DMS153 (cell line): ENCODE measurements around the gene FAM193A.
"Not testable (repeated sequence)": the region's sequence is repeated elsewhere in the genome, so short reads cannot be mapped to it uniquely, and the experiment has no call there.

Source experiments
- DNase-seq: peaks from one replicate; lab custom pipeline; 2025; lab: John Stamatoyannopoulos, UW

The FAM193A gene

GRCh38 chr4:2750719-2751605 lies 214.5 kb downstream of the FAM193A start:
- DNase-seq: no peak

- no peak for DNase-seq
Observed at GRCh38 chr4:2753436-2753835, 217.0 kb downstream of the FAM193A start.

DNA sequence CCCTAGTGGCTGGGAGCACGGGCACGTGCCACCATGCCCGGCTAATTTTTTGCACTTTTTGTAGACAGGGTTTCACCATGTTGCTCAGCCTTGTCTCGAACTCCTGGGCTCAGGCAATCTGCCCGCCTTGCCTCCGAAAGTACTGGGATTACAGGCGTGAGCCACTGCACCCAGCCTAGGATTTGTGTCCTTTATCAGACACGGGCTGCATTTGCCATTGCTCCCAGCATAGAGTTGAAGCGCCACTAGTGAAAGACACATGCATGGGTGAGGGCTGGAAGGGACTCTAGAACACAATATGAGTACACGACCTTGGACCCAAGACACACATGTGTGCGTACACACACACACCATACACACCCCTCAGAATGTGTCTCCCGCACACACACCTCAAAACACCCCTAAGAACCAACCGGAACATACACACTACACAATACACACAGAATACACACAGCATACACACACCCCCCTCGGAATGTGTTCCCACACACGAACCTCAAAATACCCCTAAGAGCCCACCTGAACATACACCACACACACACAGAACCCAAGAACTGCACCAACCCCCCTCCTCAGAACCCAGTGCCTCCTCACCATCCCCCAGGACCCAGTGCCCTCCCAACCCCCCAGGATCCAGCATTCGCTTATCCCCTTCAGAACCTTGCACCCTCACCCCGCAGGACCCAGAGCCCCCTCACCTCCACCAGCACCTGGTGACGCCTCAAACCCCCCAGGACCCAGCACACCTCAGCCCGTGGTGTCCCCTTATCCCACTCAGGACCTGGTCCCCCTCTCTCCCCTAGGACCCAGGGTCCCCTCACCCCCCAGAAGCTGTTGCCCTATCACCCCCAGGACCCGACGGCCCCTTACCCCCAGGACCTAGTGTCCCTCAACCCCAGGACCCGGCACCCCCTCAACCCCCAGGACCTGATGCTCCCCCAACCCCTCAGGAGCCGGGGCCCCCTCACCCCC lies 218.7 kb downstream of the FAM193A start:
- no peak for DNase-seq

DNA sequence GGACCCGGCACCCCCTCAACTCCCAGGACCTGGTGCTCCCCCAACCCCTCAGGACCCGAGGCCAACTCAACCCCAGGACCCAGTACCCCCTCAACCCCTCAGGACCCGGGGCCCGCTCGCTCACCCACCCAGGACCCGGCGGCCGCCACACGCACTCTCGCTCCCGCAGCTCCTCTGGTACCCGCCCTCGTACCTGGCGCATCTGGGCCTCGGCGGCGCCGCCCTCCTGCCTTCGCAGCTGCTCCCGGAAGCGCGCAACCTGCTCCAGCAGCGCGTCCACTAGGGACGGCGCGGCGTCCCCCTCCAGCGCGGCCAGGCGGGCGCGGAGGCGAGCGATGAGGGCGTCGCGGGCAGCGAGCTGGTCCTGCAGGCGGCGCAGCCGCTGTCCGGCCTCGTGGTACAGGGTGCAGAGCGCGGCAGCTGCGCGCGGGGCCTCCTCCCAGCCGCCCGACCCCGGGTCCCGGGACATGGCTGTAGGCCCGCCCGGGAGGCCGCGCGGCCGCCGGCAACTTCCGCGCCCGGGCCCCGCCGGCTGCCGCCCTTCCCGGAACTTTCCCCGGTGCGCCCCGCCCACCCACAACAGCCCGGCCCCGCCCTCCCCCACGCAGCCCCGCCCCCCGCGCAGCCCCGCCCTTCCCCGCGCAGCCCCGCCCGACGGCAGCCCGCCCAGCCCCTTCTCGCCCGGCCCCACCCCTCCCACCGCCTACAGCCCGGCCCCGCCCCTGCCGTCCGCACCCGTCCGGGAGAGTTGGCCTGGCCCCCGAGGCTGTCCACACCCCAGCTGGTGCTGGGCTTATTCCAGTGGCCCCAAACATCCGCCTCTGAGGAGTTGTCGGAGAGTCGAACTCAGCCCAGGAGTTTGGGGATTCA lies 219.6 kb downstream of the FAM193A start, which contains the start of gene TNIP2:
TNIP2 (minus strand) TSS at position 516 of the 870 bp plus-strand sequence; CDS start at position 469, 47 bp downstream.
- DNase-seq: peak; percentile 16

GRCh38 chr4:2756691-2757350 lies 220.4 kb downstream of the FAM193A start:
- no peak for DNase-seq

DNA sequence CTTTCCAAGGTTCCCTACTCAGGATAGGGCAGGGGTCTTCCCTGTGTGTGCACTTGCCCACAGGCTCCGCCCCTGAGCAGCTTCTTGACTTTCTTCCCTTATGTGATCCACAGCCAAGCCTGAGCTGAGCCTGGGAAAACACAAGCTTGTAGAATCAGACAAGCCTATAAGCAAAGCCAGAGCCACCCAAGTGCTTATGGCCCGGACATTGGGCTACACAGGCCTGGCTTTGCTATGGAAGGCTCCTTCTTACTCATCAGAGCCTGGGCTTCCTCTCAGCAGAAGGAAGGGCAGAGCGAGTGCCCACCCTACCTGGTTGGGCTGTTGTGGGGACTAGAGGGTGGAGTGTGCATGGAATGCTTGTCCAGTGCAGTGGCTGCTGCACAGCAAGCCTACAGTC lies 221.0 kb downstream of the FAM193A start:
- no peak for DNase-seq

- DNase-seq: peak; percentile 5
Observed at GRCh38 chr4:2761035-2761923, 224.8 kb downstream of the FAM193A start.

- no peak for DNase-seq
Observed at GRCh38 chr4:2762048-2762447, 225.6 kb downstream of the FAM193A start.

GRCh38 chr4:2762486-2763370 lies 226.3 kb downstream of the FAM193A start:
- not testable (repeated sequence) for DNase-seq

DNA sequence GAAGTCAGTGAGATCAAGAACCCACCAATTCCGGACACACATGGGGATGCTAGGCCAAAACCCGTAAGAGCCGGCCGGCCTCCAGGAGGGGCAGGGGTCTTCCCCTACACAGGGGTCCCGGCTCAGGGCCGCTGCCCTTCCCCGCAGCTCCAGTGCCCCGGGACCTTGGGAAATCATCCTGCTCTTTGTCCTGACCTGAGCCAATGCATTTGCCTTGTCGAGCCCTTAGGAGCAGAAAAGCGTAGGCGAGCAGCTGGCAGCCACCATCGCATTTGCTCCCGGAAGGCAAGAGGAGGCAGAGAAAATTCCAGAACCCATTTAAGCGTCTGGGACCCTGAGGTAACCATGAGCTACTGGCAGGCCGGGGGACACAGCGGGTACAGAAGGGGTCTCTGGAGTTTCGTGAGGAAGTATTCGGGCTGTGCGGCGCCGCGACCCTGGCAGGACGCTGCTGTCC lies 227.1 kb downstream of the FAM193A start:
- DNase-seq: no peak

GRCh38 chr4:2765832-2766526 lies 229.5 kb downstream of the FAM193A start:
- DNase-seq: no peak

DNA sequence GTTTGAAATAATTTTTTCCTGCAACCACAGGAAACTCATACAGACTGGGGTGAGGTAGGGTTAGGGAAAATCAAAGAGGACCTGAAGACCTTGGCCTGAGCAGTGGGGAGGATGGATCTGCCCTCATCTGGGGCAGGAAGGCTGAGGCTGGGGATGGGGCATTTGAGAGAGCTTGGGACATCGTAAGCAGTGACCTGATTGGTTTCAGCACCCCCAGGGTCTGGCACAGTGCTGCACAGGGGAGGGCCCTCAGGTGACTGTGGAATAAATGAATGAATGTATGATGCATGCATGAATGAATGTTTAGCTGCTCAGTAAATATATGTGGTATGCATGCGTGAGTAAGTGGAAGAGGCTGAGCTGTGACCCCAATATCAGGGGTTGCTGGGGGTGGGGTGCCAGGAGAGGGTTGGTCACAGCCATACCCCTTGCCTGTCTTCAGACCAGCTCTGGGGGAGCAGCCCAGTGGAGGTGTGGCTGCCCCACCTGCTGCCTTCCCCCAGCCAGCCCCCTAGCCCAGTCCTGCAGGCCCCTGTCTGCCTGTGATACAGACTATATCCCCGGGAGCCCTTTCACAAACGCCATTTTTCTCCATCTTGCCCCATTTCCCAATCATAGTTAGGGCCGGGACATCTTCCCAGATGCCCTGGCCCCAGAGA lies 230.7 kb downstream of the FAM193A start:
- DNase-seq: no peak

DNA sequence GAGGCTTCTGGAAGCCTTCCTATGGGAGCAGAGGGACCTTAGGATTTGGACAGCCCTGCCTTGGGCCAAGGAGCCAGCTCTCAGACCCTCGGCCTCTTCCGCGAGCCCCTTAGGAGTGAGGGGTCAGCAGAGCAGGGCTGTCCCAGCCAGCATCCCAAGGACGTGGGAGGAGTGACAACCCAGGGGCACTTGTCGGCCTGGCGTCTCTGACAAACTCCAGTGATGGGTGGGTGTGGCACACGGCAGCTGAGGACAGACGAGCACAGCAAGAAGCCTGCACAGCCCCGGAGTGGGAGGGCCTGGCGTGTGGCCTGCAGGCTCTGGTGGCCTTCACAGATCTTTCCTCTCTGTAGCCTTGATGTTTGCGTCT lies 231.2 kb downstream of the FAM193A start:
- DNase-seq: no peak

DNA sequence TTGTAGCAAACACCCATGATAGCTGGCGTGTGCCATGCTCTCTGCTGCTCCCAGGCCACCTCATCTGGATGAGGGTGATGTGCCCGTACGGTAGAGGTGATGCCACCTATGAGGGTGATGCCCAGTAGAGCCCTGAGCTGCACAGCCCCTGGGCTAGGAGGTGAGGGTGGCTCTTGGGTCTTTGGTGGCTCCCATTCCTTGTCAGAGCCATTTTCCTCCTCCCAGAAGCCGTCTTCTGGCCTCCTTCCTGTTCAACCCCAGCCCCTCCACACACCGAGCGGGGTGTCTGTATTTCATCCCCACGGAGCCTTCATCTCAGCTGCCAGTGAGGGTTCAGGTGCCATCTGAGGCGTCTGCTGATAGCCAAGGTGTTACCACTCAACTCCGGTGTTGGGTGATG lies 231.7 kb downstream of the FAM193A start:
- DNase-seq: no peak

- no peak for DNase-seq
Observed at GRCh38 chr4:2768921-2769336, 232.5 kb downstream of the FAM193A start.

- no peak for DNase-seq
Observed at GRCh38 chr4:2771264-2771663, 234.8 kb downstream of the FAM193A start.

DNA sequence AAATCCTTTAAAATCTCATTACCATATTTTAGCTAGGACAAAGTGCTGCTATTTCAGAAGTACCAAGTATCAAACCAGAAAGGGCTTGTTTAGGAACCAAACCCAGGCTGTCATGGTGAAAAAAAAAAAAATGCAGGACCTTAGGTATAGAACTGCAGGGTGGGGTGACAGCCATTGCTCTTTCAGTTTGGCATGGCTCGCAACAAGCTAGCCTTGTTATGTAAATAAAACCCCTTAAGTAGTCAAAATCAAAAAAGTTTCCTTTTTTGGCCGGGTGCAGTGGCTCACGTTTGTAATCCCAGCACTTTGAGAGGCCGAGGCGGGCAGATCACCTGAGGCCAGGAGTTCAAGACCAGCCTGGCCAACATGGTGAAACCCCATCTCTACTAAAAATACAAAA lies 244.2 kb downstream of the FAM193A start:
- not testable (repeated sequence) for DNase-seq

GRCh38 chr4:2781911-2782310 lies 245.5 kb downstream of the FAM193A start:
- no peak for DNase-seq
